ENCODE data around the gene E2F8.
"Not testable (repeated sequence)": the region's sequence is repeated elsewhere in the genome, so short reads cannot be mapped to it uniquely, and the experiment has no call there.

E2F8 gene

GRCh38 chr11:19240420-19241259 lies at the start of gene E2F8:
E2F8 (minus strand) TSS chr11:19240945; CDS start chr11:19240121, 824 bp downstream.
- DNase-seq: peak; percentile 91

- DNase-seq: no peak
Measured at GRCh38 chr11:19290356-19290755, 49.6 kb upstream of the E2F8 start.

GRCh38 chr11:19288256-19288655 lies 47.5 kb upstream of the E2F8 start:
- DNase-seq: no peak

GRCh38 chr11:19286411-19286810 lies 45.7 kb upstream of the E2F8 start:
- DNase-seq: no peak

- DNase-seq: no peak
Measured at GRCh38 chr11:19284881-19285280, 44.1 kb upstream of the E2F8 start.

- DNase-seq: no peak
Measured at GRCh38 chr11:19283991-19284390, 43.2 kb upstream of the E2F8 start.

- DNase-seq: no peak
Measured at GRCh38 chr11:19281555-19281954, 40.8 kb upstream of the E2F8 start.

GRCh38 chr11:19281041-19281440 lies 40.3 kb upstream of the E2F8 start:
- no peak for DNase-seq

GRCh38 chr11:19279451-19279850 lies 38.7 kb upstream of the E2F8 start:
- DNase-seq: no peak

GRCh38 chr11:19276859-19277808 lies 36.4 kb upstream of the E2F8 start:
- no peak for DNase-seq

GRCh38 chr11:19275496-19275895 lies 34.8 kb upstream of the E2F8 start:
- no peak for DNase-seq

- not testable (repeated sequence) for DNase-seq
Measured at GRCh38 chr11:19273219-19273618, 32.5 kb upstream of the E2F8 start.

- DNase-seq: no peak
Measured at GRCh38 chr11:19268909-19269308, 28.2 kb upstream of the E2F8 start.

- no peak for DNase-seq
Measured at GRCh38 chr11:19267567-19267966, 26.8 kb upstream of the E2F8 start.

- DNase-seq: no peak
Measured at GRCh38 chr11:19263333-19263732, 22.6 kb upstream of the E2F8 start.

- DNase-seq: peak; percentile 65
Measured at GRCh38 chr11:19259487-19260345, 19.0 kb upstream of the E2F8 start.

- DNase-seq: no peak
Measured at GRCh38 chr11:19258641-19259230, 18.0 kb upstream of the E2F8 start.

- DNase-seq: not testable (repeated sequence)
Measured at GRCh38 chr11:19254441-19254840, 13.7 kb upstream of the E2F8 start.

- no peak for DNase-seq
Measured at GRCh38 chr11:19253817-19254216, 13.1 kb upstream of the E2F8 start.

- DNase-seq: no peak
Measured at GRCh38 chr11:19253153-19253745, 12.5 kb upstream of the E2F8 start.

GRCh38 chr11:19252394-19253152 lies 11.8 kb upstream of the E2F8 start:
- DNase-seq: no peak
